Measurements from ENCODE around the gene MTMR4. TPM values are rescaled to one million over a fixed set of nuclear protein-coding genes. Genes with fewer than 3 reads are reported as not detected.
A peak's percentile ranks its signal among the peaks of the same experiment; 100 is the strongest.

Gene MTMR4
- total RNA-seq, 2 donors from 2014 or later: 75.5 to 88.4 TPM

- no peaks in the 10 kb centered on the region for H3K4me1 Mint-ChIP-seq (ENCODE audit: low read depth)
- H3K27me3 Mint-ChIP-seq (ENCODE audit: low read depth): peaks cover 57% of the 10 kb centered on the region
- DNase-seq (no peak), ATAC-seq (replicated peaks in 1 of 2) (no peak)
- no peak overlapping the region for H3K27ac Mint-ChIP-seq
- H3K9me3 Mint-ChIP-seq: no peaks in the 10 kb centered on the region
- H3K36me3 Mint-ChIP-seq (ENCODE audit: insufficient read depth in 2 of 2): no peaks in the 10 kb centered on the region
- H3K4me3 Mint-ChIP-seq: no peak overlapping the region
These were observed 19.3 kb upstream of the MTMR4 start for GRCh38 chr17:58533616-58534188.

DNA sequence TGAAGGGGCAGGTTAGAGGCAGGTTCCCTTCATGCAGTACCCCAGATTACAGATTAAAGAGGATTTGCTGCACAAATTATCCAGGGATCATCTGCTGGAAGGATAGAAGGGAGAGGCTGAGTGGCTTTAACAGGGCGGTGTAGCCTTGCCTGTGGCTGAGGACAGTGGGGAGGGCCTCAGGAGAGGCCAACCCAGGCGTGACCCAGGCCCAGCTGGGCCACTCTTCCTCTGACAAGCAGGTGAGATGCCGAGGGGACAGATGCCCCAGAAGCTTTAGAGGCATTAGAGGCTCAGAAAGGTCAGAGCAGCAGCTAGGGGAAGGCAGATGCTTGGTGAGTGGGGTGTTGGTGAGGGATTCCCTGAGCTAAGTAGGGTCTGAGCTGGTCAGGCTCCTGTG is 18.1 kb upstream of the MTMR4 start:
- H3K27ac Mint-ChIP-seq: no peak overlapping the region
- H3K9me3 Mint-ChIP-seq: no peaks in the 10 kb centered on the region
- DNase-seq: no peak
- no peak for ATAC-seq (replicated peaks in 1 of 2)
- H3K4me1 Mint-ChIP-seq (ENCODE audit: low read depth): no peaks in the 10 kb centered on the region
- no peaks in the 10 kb centered on the region for H3K36me3 Mint-ChIP-seq (ENCODE audit: insufficient read depth in 2 of 2)
- H3K4me3 Mint-ChIP-seq: peak overlapping the region in 1 of 2 donors; percentile 58
- H3K27me3 Mint-ChIP-seq (ENCODE audit: low read depth): peaks cover 57% of the 10 kb centered on the region

- no peaks in the 10 kb centered on the region for H3K4me1 Mint-ChIP-seq (ENCODE audit: low read depth)
These were observed 17.5 kb upstream of the MTMR4 start for GRCh38 chr17:58531661-58532554.

DNA sequence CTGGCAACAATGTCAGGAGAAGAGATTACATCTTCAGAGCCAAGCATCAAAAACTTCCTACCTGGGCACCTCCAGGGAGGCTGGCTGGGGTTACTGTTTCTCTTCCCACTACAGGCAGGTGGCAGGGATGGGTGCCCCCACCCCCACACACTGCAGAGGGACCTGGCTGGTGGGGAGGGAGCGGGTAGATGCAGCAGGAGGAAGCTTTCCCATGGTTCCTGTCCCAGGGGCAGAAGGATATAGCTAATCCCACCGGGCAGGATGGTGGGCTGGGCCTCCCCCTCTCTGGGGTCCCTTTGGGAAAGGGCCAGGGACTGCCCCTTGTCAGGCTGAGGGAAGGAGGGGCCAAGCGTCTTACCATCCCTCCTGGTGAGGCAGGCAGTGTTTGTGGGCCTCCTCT is 16.7 kb upstream of the MTMR4 start:
- H3K27me3 Mint-ChIP-seq (ENCODE audit: low read depth): peaks cover 50% of the 10 kb centered on the region
- no peak overlapping the region for H3K27ac Mint-ChIP-seq
- no peaks in the 10 kb centered on the region for H3K36me3 Mint-ChIP-seq (ENCODE audit: insufficient read depth in 2 of 2)
- no peak for DNase-seq
- no peaks in the 10 kb centered on the region for H3K9me3 Mint-ChIP-seq
- peak overlapping the region; percentile 17 to 57 for H3K4me3 Mint-ChIP-seq
- no peaks in the 10 kb centered on the region for H3K4me1 Mint-ChIP-seq (ENCODE audit: low read depth)
- no peak for ATAC-seq (replicated peaks in 1 of 2)

More at GRCh38 chr17:58531661-58532554, 17.5 kb upstream of the MTMR4 start:
- peaks cover 57% of the 10 kb centered on the region for H3K27me3 Mint-ChIP-seq (ENCODE audit: low read depth)
- DNase-seq: peak; percentile 74 to 77
- peak; percentile 95 to 96 for ATAC-seq (replicated peaks in 1 of 2)
- no peaks in the 10 kb centered on the region for H3K36me3 Mint-ChIP-seq (ENCODE audit: insufficient read depth in 2 of 2)
- no peak overlapping the region for H3K27ac Mint-ChIP-seq
- no peaks in the 10 kb centered on the region for H3K9me3 Mint-ChIP-seq
- peak overlapping the region; percentile 58 to 60 for H3K4me3 Mint-ChIP-seq

- H3K27me3 Mint-ChIP-seq (ENCODE audit: low read depth): peaks cover 45% of the 10 kb centered on the region
- peak overlapping the region; percentile 13 to 57 for H3K4me3 Mint-ChIP-seq
- no peak for DNase-seq
- no peak overlapping the region for H3K27ac Mint-ChIP-seq
- H3K4me1 Mint-ChIP-seq (ENCODE audit: low read depth): no peaks in the 10 kb centered on the region
- no peaks in the 10 kb centered on the region for H3K36me3 Mint-ChIP-seq (ENCODE audit: insufficient read depth in 2 of 2)
- no peaks in the 10 kb centered on the region for H3K9me3 Mint-ChIP-seq
- ATAC-seq (replicated peaks in 1 of 2): no peak
These were observed 16.2 kb upstream of the MTMR4 start for GRCh38 chr17:58530655-58531054.

GRCh38 chr17:58529275-58529674 is 14.8 kb upstream of the MTMR4 start:
- Mint-ChIP-seq H3K27ac (no peak overlapping the region), H3K9me3 (no peaks in the 10 kb centered on the region), H3K27me3 (ENCODE audit: low read depth) (peaks cover 36% of the 10 kb centered on the region), H3K4me3 (no peak overlapping the region), H3K36me3 (ENCODE audit: insufficient read depth in 2 of 2) (no peaks in the 10 kb centered on the region), H3K4me1 (ENCODE audit: low read depth) (no peaks in the 10 kb centered on the region)
- no peak for DNase-seq
- no peak for ATAC-seq (replicated peaks in 1 of 2)

DNA sequence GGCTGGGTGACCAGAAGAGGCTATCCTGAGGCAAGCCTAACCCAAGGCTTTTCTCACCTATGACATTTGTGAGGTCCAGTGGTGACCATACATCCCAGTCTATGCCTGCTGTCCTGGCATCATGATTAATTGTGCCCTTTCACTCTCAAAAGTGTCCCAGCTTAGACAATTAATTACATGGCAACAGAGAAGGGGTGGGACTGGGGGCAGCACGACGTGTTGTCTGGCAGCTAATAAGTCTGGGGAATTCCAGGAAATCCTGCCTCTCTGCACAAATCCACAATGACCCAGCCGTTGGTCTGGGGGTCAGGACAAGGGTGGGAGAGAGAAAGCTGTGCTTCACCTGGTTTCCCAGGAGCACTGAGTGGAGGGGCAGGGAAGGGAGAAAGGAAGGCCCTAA is 14.0 kb upstream of the MTMR4 start:
- H3K9me3 Mint-ChIP-seq: no peaks in the 10 kb centered on the region
- H3K36me3 Mint-ChIP-seq (ENCODE audit: insufficient read depth in 2 of 2): no peaks in the 10 kb centered on the region
- no peak for ATAC-seq (replicated peaks in 1 of 2)

GRCh38 chr17:58527949-58528348 is 13.5 kb upstream of the MTMR4 start:
- DNase-seq (no peak), ATAC-seq (replicated peaks in 1 of 2) (no peak)
- H3K4me1 Mint-ChIP-seq (ENCODE audit: low read depth): no peaks in the 10 kb centered on the region
- no peaks in the 10 kb centered on the region for H3K9me3 Mint-ChIP-seq
- H3K36me3 Mint-ChIP-seq (ENCODE audit: insufficient read depth in 2 of 2): no peaks in the 10 kb centered on the region
- peaks cover 29% of the 10 kb centered on the region for H3K27me3 Mint-ChIP-seq (ENCODE audit: low read depth)
- H3K4me3 Mint-ChIP-seq: no peak overlapping the region
- no peak overlapping the region for H3K27ac Mint-ChIP-seq

More for the DNA sequence above, 14.0 kb upstream of the MTMR4 start:
- H3K27me3 Mint-ChIP-seq (ENCODE audit: low read depth): peaks cover 34% of the 10 kb centered on the region
- no peaks in the 10 kb centered on the region for H3K4me1 Mint-ChIP-seq (ENCODE audit: low read depth)
- DNase-seq: no peak
- H3K4me3 Mint-ChIP-seq: no peak overlapping the region
- no peak overlapping the region for H3K27ac Mint-ChIP-seq

GRCh38 chr17:58527306-58527705 is 12.9 kb upstream of the MTMR4 start:
- no peak overlapping the region for H3K27ac Mint-ChIP-seq
- DNase-seq (no peak), ATAC-seq (replicated peaks in 1 of 2) (no peak)
- peaks cover 23% of the 10 kb centered on the region for H3K27me3 Mint-ChIP-seq (ENCODE audit: low read depth)
- H3K4me3 Mint-ChIP-seq: no peak overlapping the region
- no peaks in the 10 kb centered on the region for H3K9me3 Mint-ChIP-seq
- H3K36me3 Mint-ChIP-seq (ENCODE audit: insufficient read depth in 2 of 2): no peaks in the 10 kb centered on the region
- no peaks in the 10 kb centered on the region for H3K4me1 Mint-ChIP-seq (ENCODE audit: low read depth)

DNA sequence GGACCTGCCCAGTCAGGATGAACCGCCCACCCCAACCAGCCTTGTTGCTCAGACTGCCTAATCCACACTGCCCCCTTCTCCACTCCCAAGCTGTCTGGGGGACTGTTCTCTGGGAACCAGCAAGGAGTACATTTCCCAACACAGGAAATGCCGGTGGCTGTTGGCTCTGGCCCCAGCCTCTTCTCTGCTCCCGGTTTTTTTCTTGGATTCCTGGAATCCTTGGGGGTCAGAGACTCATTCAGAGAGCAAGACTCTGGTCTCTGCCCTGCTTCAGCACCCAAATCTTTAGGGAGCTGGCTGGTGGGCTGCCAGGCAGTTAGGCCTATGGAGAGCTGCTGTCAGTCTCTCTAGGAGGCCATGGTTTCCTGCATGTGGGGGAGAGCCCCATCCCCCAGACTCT is 10.8 kb upstream of the MTMR4 start:
- H3K27me3 Mint-ChIP-seq (ENCODE audit: low read depth): peaks cover 13% of the 10 kb centered on the region
- DNase-seq: no peak
- H3K27ac Mint-ChIP-seq: no peak overlapping the region
- no peaks in the 10 kb centered on the region for H3K9me3 Mint-ChIP-seq
- no peaks in the 10 kb centered on the region for H3K36me3 Mint-ChIP-seq (ENCODE audit: insufficient read depth in 2 of 2)
- no peaks in the 10 kb centered on the region for H3K4me1 Mint-ChIP-seq (ENCODE audit: low read depth)
- no peak overlapping the region for H3K4me3 Mint-ChIP-seq
- ATAC-seq (replicated peaks in 1 of 2): no peak

GRCh38 chr17:58521680-58522079 is 7.2 kb upstream of the MTMR4 start:
- no peak for ATAC-seq (replicated peaks in 1 of 2)

DNA sequence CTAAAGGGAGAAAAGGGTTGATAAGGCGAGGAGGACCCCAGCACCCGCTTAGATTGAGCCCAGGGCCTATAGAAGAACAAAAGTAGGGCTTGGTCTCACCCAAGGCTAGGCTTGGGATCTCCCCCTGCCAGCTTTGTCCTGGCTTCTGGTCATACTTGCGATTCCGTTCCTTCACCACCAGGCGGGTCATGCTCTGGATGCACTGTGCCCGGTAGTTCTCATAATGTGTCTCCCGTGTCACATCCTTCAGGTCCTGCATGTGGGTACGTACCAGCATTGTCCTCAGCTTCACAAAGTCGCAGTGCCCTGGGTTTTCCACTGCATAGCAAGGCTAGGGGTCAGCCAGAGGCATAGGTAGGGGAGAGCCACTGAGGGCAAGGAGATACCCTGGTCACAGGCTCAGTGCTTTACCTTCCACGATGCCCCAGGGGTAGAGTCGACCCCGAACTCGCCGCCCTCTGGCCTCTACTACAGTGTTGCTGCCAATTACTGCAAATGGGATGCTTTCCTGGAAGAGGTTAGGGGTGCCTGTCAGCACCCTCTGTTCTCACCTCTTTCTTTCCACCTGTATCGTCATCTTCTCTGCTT is 6.5 kb upstream of the MTMR4 start:
- H3K9me3 Mint-ChIP-seq: no peaks in the 10 kb centered on the region
- no peak overlapping the region for H3K27ac Mint-ChIP-seq
- H3K27me3 Mint-ChIP-seq (ENCODE audit: low read depth): no peaks in the 10 kb centered on the region
- H3K36me3 Mint-ChIP-seq (ENCODE audit: insufficient read depth in 2 of 2): no peaks in the 10 kb centered on the region
- peak in 1 of 2 donors; percentile 20 for DNase-seq
- no peak for ATAC-seq (replicated peaks in 1 of 2)
- H3K4me1 Mint-ChIP-seq (ENCODE audit: low read depth): peaks cover 13% of the 10 kb centered on the region
- peak overlapping the region in 1 of 2 donors; percentile 20 for H3K4me3 Mint-ChIP-seq

More at GRCh38 chr17:58521680-58522079, 7.2 kb upstream of the MTMR4 start:
- no peak for DNase-seq
- Mint-ChIP-seq H3K9me3 (no peaks in the 10 kb centered on the region), H3K4me3 (no peak overlapping the region), H3K36me3 (ENCODE audit: insufficient read depth in 2 of 2) (no peaks in the 10 kb centered on the region), H3K4me1 (ENCODE audit: low read depth) (peaks cover 6% of the 10 kb centered on the region), H3K27me3 (ENCODE audit: low read depth) (no peaks in the 10 kb centered on the region), H3K27ac (no peak overlapping the region)

DNA sequence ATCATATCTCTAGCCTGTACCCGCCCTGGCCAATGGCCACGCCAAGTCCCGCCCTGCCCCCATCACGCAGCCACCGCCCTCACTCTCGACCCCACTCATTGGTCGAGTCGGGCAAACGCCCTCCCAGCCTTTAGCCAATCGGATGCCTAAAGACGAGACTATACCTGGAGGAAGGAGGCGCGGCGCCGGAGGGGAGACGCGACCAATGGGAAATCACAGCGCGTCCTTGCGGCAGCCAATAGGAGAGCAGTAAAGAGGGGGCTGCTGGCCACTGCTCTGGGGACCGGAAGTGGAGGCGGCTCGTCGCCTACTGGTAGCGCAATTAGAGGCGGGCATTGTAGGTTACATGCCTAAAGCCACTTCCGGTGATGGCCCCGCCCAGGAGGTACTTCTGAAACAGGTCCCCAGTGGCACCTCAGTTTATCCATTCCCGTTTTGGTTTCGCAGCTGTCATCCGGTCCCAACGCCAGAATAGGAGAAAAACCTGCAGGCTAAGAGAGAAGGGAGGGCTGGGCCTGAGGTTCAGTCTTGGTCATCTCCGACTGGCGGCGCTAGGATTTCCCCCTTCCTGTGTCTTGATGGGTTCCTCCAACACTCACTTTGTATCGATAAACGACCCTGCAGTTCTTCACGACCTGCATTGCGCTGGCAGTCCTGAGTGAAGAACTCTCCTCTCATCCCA is 3.6 kb upstream of the MTMR4 start:
- Mint-ChIP-seq H3K4me1 (ENCODE audit: low read depth) (peaks cover 29% of the 10 kb centered on the region), H3K9me3 (no peaks in the 10 kb centered on the region), H3K27ac (peak overlapping the region; percentile 91), H3K4me3 (peak overlapping the region; percentile 94 to 96), H3K27me3 (ENCODE audit: low read depth) (no peaks in the 10 kb centered on the region), H3K36me3 (ENCODE audit: insufficient read depth in 2 of 2) (peaks cover 0 to 4% of the 10 kb centered on the region in 2 donors)
- DNase-seq (peak; percentile 99 to 100), ATAC-seq (replicated peaks in 1 of 2) (peak; percentile 85 to 88)

Data from activated T-cell treated with anti-CD3 and anti-CD28 coated beads, Interleukin-2, amount 50 U/mL, for 72 hours (primary cell).